ENCODE data around the gene FGF9.

DNA sequence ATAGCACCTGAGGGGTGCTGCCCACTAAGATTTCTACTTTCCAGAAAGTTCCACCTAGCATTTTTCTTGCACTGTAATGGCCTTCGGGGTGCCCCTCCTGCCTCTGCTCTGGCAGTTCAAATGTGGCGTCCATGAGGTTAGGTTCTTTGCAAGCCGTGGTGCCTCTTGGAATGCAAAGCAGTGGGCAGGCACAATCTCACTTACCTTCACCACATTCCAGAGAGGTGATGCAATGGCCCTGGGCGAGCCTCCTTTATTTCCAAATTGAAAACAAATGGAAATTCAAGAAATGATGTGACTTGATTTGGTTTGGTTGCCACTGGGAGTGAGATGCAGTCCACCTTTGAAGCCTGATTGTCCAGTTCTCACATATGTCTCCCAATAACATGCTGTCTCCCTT is 46.9 kb downstream of the FGF9 start:
- TF ChIP-seq, protein P1, sequence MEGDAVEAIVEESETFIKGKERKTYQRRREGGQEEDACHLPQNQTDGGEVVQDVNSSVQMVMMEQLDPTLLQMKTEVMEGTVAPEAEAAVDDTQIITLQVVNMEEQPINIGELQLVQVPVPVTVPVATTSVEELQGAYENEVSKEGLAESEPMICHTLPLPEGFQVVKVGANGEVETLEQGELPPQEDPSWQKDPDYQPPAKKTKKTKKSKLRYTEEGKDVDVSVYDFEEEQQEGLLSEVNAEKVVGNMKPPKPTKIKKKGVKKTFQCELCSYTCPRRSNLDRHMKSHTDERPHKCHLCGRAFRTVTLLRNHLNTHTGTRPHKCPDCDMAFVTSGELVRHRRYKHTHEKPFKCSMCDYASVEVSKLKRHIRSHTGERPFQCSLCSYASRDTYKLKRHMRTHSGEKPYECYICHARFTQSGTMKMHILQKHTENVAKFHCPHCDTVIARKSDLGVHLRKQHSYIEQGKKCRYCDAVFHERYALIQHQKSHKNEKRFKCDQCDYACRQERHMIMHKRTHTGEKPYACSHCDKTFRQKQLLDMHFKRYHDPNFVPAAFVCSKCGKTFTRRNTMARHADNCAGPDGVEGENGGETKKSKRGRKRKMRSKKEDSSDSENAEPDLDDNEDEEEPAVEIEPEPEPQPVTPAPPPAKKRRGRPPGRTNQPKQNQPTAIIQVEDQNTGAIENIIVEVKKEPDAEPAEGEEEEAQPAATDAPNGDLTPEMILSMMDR (conservative IDR thresholded peaks at IDR 0.05; ENCODE audit: low read depth, low read length): no peak
- TF ChIP-seq EZH2 (IDR thresholded peaks at IDR 0.05; ENCODE audit: borderline replicate concordance, low read depth, low read length, poor library complexity, severe bottlenecking): no peak
